IMR-90 (cell line): ENCODE measurements around the gene PPM1K.

ENCODE experiments used
- BHLHE40 ChIP-seq: fragments of 150-350 bp; IDR thresholded peaks from 2 replicates; pipeline ENCODE4 v1.6.1; 2016; ENCODE audit warnings: mild to moderate bottlenecking, low read depth, low read length
- CTCF ChIP-seq: conservative IDR thresholded peaks from 2 replicates; pipeline ENCODE4 v1.5.1; 2012; ENCODE audit warnings: mild to moderate bottlenecking, low read depth, low read length, improper control_type of control experiment
- FOS ChIP-seq: fragments of 150-350 bp; IDR thresholded peaks from 2 replicates; pipeline ENCODE4 v1.6.1; 2016; ENCODE audit warnings: low read depth, low read length

- TF ChIP-seq BHLHE40 (no peak), FOS (no peak), CTCF (no peak)
These were observed 67.2 kb downstream of the PPM1K start for GRCh38 chr4:88217169-88217568.
